ENCODE data around the gene MREG.
"Not testable (repeated sequence)": the region's sequence is repeated elsewhere in the genome, so short reads cannot be mapped to it uniquely, and the experiment has no call there.

The MREG gene

DNA sequence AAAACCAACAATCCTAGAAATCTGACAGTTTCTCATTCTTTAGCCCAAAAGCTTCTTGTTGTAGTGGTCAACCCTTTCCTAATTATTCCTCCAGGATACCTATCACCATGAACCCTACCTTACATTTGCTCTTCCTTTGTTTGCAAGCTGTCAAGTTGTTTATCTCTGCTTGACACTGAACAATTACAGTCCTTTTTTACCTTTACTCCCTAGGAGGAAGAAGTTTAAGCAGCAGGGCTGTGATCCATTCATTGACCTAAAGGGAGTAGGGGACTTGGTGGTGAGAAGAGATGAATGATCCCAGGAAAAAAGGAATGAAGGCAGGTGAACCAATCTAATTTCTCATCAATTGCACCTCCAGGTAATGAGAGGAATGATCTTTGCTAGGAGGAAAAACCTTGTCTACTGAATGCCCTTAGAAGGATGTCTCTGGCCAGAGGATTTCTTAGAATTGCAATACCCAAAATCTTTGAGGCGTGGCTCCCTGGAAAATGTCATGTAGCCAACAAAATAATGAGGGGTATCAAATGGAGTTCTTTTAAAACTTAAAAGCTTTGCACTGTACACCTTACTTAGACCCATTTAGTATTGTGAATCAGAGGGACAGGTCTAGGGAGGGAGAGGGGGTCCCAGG, 47.7 kb downstream of the MREG start:
- TF ChIP-seq, protein P1, sequence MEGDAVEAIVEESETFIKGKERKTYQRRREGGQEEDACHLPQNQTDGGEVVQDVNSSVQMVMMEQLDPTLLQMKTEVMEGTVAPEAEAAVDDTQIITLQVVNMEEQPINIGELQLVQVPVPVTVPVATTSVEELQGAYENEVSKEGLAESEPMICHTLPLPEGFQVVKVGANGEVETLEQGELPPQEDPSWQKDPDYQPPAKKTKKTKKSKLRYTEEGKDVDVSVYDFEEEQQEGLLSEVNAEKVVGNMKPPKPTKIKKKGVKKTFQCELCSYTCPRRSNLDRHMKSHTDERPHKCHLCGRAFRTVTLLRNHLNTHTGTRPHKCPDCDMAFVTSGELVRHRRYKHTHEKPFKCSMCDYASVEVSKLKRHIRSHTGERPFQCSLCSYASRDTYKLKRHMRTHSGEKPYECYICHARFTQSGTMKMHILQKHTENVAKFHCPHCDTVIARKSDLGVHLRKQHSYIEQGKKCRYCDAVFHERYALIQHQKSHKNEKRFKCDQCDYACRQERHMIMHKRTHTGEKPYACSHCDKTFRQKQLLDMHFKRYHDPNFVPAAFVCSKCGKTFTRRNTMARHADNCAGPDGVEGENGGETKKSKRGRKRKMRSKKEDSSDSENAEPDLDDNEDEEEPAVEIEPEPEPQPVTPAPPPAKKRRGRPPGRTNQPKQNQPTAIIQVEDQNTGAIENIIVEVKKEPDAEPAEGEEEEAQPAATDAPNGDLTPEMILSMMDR (conservative IDR thresholded peaks at IDR 0.05; ENCODE audit: low read depth, low read length) = no peak
- H3K4me3 ChIP-seq (ENCODE audit: low read length) = no peak overlapping the region
- DNase-seq (ENCODE audit: low read depth) = no peak

DNA sequence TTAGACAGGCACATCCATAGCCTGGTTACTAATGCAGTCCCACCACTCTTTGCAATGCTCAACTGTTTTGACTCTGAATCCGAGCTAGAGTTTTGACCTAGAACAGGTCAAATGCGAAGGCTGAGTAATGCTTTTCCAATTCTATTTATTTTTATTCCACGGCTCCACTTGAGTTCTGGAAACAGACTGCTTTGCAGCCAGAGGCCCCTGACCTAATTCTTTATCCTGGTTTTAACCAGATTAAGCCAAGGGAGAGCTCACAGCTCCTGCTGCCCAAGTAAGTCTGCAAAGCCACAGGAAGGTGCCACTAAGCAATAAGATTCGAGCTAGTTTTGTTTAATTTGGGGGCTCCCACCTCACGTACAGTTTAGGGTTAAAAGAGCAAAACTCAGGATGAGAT, 51.4 kb downstream of the MREG start:
- DNase-seq (ENCODE audit: low read depth) = peak; percentile 29

GRCh38 chr2:215958257-215958656, 55.1 kb downstream of the MREG start:
- H3K4me3 ChIP-seq (ENCODE audit: low read length) = no peak overlapping the region
- DNase-seq (ENCODE audit: low read depth) = no peak
- TF ChIP-seq, protein P1 (conservative IDR thresholded peaks at IDR 0.05; ENCODE audit: low read depth, low read length) = no peak

More for the DNA sequence above, 51.4 kb downstream of the MREG start:
- TF ChIP-seq, protein P1 (conservative IDR thresholded peaks at IDR 0.05; ENCODE audit: low read depth, low read length) = no peak
- H3K4me3 ChIP-seq (ENCODE audit: low read length) = no peak overlapping the region

DNA sequence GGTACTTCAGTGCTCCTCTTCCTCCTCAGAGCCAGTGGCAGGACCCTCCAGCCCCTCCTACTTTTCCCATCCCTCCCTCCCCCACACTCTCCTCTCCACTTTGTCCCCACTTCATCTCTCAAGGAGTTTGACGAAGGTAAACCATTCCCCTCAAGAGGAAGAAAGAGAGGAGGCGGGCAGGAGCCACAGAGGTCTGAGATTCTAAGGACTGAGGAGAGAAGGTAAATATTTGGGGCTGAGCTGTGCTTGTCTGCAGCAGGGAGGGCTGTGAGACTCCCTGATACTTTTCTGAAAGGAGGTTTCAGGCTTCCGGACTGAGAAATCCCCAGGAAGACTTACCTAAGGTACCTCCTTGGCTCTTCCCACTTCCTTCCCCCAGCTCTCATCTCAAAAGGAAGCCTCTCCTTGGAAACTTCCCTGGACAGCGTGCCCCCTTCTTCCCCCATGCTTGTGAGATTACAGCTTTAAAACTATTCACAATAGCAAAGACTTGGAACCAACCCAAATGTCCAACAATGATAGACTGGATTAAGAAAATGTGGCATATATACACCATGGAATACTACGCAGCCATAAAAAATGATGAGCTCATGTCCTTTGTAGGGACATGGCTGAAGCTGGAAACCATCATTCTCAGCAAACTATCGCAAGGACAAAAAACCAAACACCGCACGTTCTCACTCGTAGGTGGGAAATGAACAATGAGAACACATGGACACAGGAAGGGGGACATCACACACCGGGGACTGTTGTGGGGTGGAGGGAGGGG, 55.8 kb downstream of the MREG start:
- DNase-seq (ENCODE audit: low read depth); H3K4me3 ChIP-seq (ENCODE audit: low read length): not testable (repeated sequence)

- DNase-seq (ENCODE audit: low read depth) = no peak
- H3K4me3 ChIP-seq (ENCODE audit: low read length) = no peak overlapping the region
- TF ChIP-seq, protein P1 (conservative IDR thresholded peaks at IDR 0.05; ENCODE audit: low read depth, low read length) = no peak
Measured at GRCh38 chr2:215952860-215953637, 60.3 kb downstream of the MREG start.

- no peak for DNase-seq (ENCODE audit: low read depth)
- no peak overlapping the region for H3K4me3 ChIP-seq (ENCODE audit: low read length)
- TF ChIP-seq, protein P1 (conservative IDR thresholded peaks at IDR 0.05; ENCODE audit: low read depth, low read length) = no peak
Measured at GRCh38 chr2:215951558-215951957, 61.8 kb downstream of the MREG start.

DNA sequence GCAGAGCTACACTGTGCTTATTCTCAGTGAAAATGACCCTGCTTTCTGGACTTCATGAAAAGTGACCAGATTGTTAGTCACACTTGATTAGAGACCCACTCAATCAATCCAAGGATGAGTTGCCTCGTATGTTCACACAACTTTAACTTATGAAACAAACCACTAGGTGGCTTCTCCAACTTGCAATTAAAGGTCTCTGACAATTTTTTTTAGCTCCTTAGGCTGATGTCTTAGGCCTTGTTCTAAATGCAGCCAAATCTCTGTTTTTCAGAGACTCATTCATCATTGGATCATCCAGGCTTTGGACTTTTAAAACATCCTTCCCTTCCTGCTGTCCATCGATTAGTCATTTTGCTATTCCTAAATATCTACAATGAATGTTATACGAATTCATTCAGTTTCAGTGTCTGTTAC, 63.4 kb downstream of the MREG start:
- no peak for DNase-seq (ENCODE audit: low read depth)

More for the DNA sequence above, 63.4 kb downstream of the MREG start:
- TF ChIP-seq, protein P1 (conservative IDR thresholded peaks at IDR 0.05; ENCODE audit: low read depth, low read length) = peak; percentile 60
- H3K4me3 ChIP-seq (ENCODE audit: low read length) = no peak overlapping the region
